HCT116 (cell line): ENCODE measurements around the gene AGAP1. TPM values are rescaled to one million over a fixed set of nuclear protein-coding genes. Genes with fewer than 3 reads are reported as not detected.

Experiments
- ATAC-seq: fragments of 200-7000 bp; cut with Tn5 transposase; 2 replicates; pipeline ENCODE4 v1.9.1; 2020; ENCODE audit warnings: mild to moderate bottlenecking, moderate library complexity
- BruUV-seq: library from RNA; stranded (reverse); fragments of 400-500 nt; replicated peaks from 2 replicates; lab custom pipeline; 2021; lab: Mats Ljungman, UMichigan
- CTCF ChIA-PET: fragments of 300-600 bp; sonication (Branson Sonifier 250); formaldehyde crosslinking; loops from one replicate; lab custom pipeline; 2021; ENCODE audit warnings: antibody characterized with exemption; lab: Charles Lee
- POLR2A ChIA-PET: fragments of 300-600, 350-600 bp; sonication (Branson Sonifier 250); formaldehyde crosslinking; loops from one replicate; lab custom pipeline; 2021; ENCODE audit warnings: antibody characterized with exemption; lab: Charles Lee
- RAD21 ChIA-PET, 2 experiments: fragments of 300-600 bp; sonication (Branson Sonifier 250); formaldehyde crosslinking; loops; one replicate each; lab custom pipeline; 2023; ENCODE audit warnings: low total read pairs in 2 of 2; ENCODE audit not compliant: uncharacterized antibody in 2 of 2, unreplicated experiment in 2 of 2, low non-redundant PET in 1 of 2; lab: Charles Lee
- DNase-seq: peaks from one replicate; pipeline ENCODE4 v3.0.0-alpha.2; 2010; ENCODE audit warnings: low read depth, low spot score
- H2AFZ ChIP-seq: fragments of 200-600 bp; shearing (Covaris generic), sonication (generic); 2 replicates; pipeline ENCODE4 v1.6.1; 2017; ENCODE audit warnings: low read depth, mixed run types, mixed read lengths, antibody characterized with exemption, low read length; ENCODE audit not compliant: poor library complexity, severe bottlenecking
- H3K27ac ChIP-seq: 2 replicates; pipeline ENCODE4 v1.5.1; 2012; ENCODE audit warnings: low read depth, low read length
- H3K27me3 ChIP-seq: fragments of 200-600 bp; sonication (generic); 2 replicates; pipeline ENCODE4 v1.6.1; 2016; ENCODE audit warnings: mixed run types, low read length, mixed read lengths; ENCODE audit not compliant: insufficient read depth
- H3K36me3 ChIP-seq, 2 experiments: fragments of 200-500 bp in 1 of 2; fragments of 200-600 bp in 1 of 2; sonication (Bioruptor generic) in 1 of 2; sonication (generic) in 1 of 2; 2 replicates each; pipeline versions ENCODE4 v1.5.1 to v1.6.1; 2014 to 2016; ENCODE audit warnings: low read length in 2 of 2, inconsistent platforms in 1 of 2, mixed read lengths in 1 of 2, mixed run types in 1 of 2; ENCODE audit not compliant: insufficient read depth in 2 of 2, control insufficient read depth in 1 of 2
- H3K4me1 ChIP-seq, 2 experiments: fragments of 200-600 bp in 1 of 2; sonication (generic) in 1 of 2; 2 replicates each; pipeline versions ENCODE4 v1.5.1 to v1.6.1; 2012 to 2017; ENCODE audit warnings: low read length in 2 of 2, inconsistent platforms in 1 of 2, mild to moderate bottlenecking in 1 of 2, mixed read lengths in 1 of 2, mixed run types in 1 of 2, moderate library complexity in 1 of 2; ENCODE audit not compliant: insufficient read depth in 2 of 2, control insufficient read depth in 1 of 2
- H3K4me2 ChIP-seq: fragments of 200-600 bp; sonication (generic); 2 replicates; pipeline ENCODE4 v1.6.1; 2017; ENCODE audit warnings: mixed run types, low read length, mixed read lengths
- H3K4me3 ChIP-seq, 2 experiments: fragments of 200-600 bp in 1 of 2; sonication (generic) in 1 of 2; replicated peaks in 1 of 2; 2 replicates each; pipeline ENCODE4 v1.5.1; 2011 to 2016; ENCODE audit warnings: low read length in 2 of 2, control low read depth in 1 of 2, low read depth in 1 of 2, mild to moderate bottlenecking in 1 of 2, mixed read lengths in 1 of 2, mixed run types in 1 of 2
- H3K79me2 ChIP-seq: fragments of 200-600 bp; sonication (generic); 2 replicates; pipeline ENCODE4 v1.6.1; 2017; ENCODE audit warnings: mild to moderate bottlenecking, mixed run types, low read length, moderate library complexity, mixed read lengths; ENCODE audit not compliant: insufficient read depth
- H3K9ac ChIP-seq: fragments of 200-600 bp; sonication (generic); 2 replicates; pipeline ENCODE4 v1.6.1; 2016; ENCODE audit warnings: low read length, mixed read lengths
- H3K9me2 ChIP-seq: fragments of 200-600 bp; sonication (generic), shearing (Covaris generic); 2 replicates; pipeline ENCODE4 v1.6.1; 2017; ENCODE audit warnings: mixed run types, mild to moderate bottlenecking, moderate library complexity; ENCODE audit not compliant: insufficient read depth
- H3K9me3 ChIP-seq, 2 experiments: fragments of 200-500 bp in 1 of 2; fragments of 200-600 bp in 1 of 2; sonication (Bioruptor generic) in 1 of 2; sonication (generic) in 1 of 2; 2 replicates each; pipeline ENCODE4 v1.6.1; 2014 to 2017; ENCODE audit warnings: low read length in 2 of 2, mixed read lengths in 2 of 2, inconsistent platforms in 1 of 2, low read depth in 1 of 2, mild to moderate bottlenecking in 1 of 2, mixed run types in 1 of 2, moderate library complexity in 1 of 2; ENCODE audit not compliant: control insufficient read depth in 1 of 2, insufficient read depth in 1 of 2
- H4K20me1 ChIP-seq: fragments of 200-600 bp; sonication (generic), shearing (Covaris generic); 2 replicates; pipeline ENCODE4 v1.6.1; 2017; ENCODE audit warnings: mixed run types, mild to moderate bottlenecking, moderate library complexity; ENCODE audit not compliant: insufficient read depth
- CEBPB ChIP-seq: IDR thresholded peaks from 2 replicates; pipeline ENCODE4 v1.6.1; 2012; ENCODE audit warnings: low read depth
- EZH2 ChIP-seq: fragments of 200-600 bp; sonication (generic); IDR thresholded peaks from 2 replicates; pipeline ENCODE4 v1.6.1; 2017; ENCODE audit warnings: antibody characterized with exemption, mixed run types
- FOSL1 ChIP-seq: IDR thresholded peaks from 2 replicates; pipeline ENCODE4 v1.6.1; 2012; ENCODE audit warnings: low read depth
- MAX ChIP-seq: IDR thresholded peaks from 2 replicates; pipeline ENCODE4 v1.6.1; 2012
- POLR2AphosphoS5 ChIP-seq: IDR thresholded peaks from 2 replicates; pipeline ENCODE4 v1.6.1; 2011; ENCODE audit warnings: mild to moderate bottlenecking, low read depth, low read length, moderate library complexity
- SIN3A ChIP-seq: IDR thresholded peaks from 2 replicates; pipeline ENCODE4 v1.6.1; 2012; ENCODE audit warnings: low read depth
- SP1 ChIP-seq: IDR thresholded peaks from 2 replicates; pipeline ENCODE4 v1.6.1; 2012; ENCODE audit warnings: low read depth
- SRF ChIP-seq: IDR thresholded peaks from 2 replicates; pipeline ENCODE4 v1.6.1; 2012; ENCODE audit warnings: low read depth
- TCF7L2 ChIP-seq: IDR thresholded peaks from 2 replicates; pipeline ENCODE4 v1.7.0; 2011; ENCODE audit warnings: borderline replicate concordance, inconsistent platforms; ENCODE audit not compliant: insufficient read depth, insufficient read length; ENCODE audit errors: extremely low read depth
- ZFX ChIP-seq: fragments of 450-650 bp; IDR thresholded peaks from 2 replicates; pipeline ENCODE4 v1.6.1; 2017
- intact Hi-C: fragments of 100-400 bp; cut with micrococcal nuclease; formaldehyde crosslinking; loops from 2 replicates; pipeline ENCODE4 v1.10.0; 2022
- total RNA-seq: library from RNA; stranded (reverse); gene quantifications from one replicate; pipeline ENCODE4 v1.2.1, GENCODE V29; 2021; ENCODE audit not compliant: unreplicated experiment
- TF ChIP-seq, protein P1 (sequence below): IDR thresholded peaks from 2 replicates; pipeline ENCODE4 v1.6.1; 2012

The AGAP1 gene
- total RNA-seq, 1 experiment from 2014 or later: 43.8 TPM

DNA sequence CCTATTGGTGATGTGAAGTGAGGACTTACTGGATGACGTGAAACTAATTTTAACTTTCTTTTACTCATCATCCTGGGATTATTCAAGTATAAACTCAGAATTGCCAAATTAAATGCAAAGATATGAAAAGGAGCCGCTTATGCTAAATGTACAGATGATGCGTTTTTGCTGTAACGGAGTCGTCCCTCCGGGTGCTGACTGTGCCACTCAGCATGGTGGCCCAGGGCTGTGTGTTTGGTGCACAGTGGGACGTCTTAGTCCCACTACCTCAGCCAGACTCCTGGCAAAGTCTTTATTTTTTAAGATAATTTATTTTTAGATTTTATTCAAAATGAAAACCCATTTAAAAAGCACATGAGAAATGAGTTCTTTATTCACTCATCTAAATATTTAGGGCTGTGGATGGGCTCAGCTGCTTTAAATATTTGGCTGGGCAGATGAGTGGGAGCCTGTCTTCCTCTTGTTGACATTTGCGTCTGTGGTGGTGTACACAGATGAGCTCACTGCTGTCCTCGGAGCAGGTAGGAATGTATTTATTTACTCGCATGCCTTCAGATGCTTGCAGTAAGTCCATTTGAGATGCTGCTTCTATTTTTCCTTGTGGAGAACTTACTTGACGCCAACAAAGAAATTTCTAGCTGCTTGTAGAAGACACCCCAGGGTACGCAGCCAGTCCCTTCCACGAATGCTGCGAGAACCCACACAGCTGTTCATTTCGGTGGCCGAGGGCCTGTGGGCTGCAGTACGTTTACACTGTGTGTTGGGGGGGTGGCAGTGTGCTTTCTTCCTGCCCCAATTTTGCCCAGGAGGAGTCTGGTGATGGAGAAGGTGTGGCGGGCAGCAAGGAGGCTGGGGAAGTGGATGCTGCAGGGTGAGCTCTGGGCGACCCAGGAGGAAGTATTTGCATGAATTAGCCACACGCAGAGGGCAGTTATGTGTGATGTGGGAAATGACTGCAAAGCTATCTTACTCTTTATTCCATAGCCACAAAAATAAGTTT lies 105.0 kb downstream of the AGAP1 start:
- no peak for DNase-seq
- TF ChIP-seq, protein P1, sequence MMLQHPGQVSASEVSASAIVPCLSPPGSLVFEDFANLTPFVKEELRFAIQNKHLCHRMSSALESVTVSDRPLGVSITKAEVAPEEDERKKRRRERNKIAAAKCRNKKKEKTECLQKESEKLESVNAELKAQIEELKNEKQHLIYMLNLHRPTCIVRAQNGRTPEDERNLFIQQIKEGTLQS: no peak
- TF ChIP-seq SRF: no peak
- no TSS peak for BruUV-seq
- no peaks in the 10 kb centered on the region for H3K4me1 ChIP-seq
- H3K27ac ChIP-seq: no peak overlapping the region
- H3K9ac ChIP-seq: no peak overlapping the region
- H3K27me3 ChIP-seq: no peaks in the 10 kb centered on the region
- ChIA-PET CTCF (interaction anchor here (1.3 kb wide), 1 partner anchor 147 kb away, joined by 4 read pairs; no protein-coding TSS in a partner anchor), POLR2A (no interaction called here), RAD21 (interaction anchor here in 1 of 2 experiments (0.6 kb wide), 1 partner anchor 8 kb away, joined by 4 read pairs; no protein-coding TSS in a partner anchor)
- no peak for ATAC-seq
- no peak overlapping the region for H3K4me3 ChIP-seq
- H3K79me2 ChIP-seq: peaks cover 90% of the 10 kb centered on the region
- no peak overlapping the region for H2AFZ ChIP-seq
- intact Hi-C loops: no loop called here
- H3K4me2 ChIP-seq: no peak overlapping the region
- no peaks in the 10 kb centered on the region for H3K36me3 ChIP-seq
- peaks cover 18% of the 10 kb centered on the region; the same call in 1 of the 2 replicates for H4K20me1 ChIP-seq
- no peaks in the 10 kb centered on the region for H3K9me3 ChIP-seq
- H3K9me2 ChIP-seq: no peaks in the 10 kb centered on the region

DNA sequence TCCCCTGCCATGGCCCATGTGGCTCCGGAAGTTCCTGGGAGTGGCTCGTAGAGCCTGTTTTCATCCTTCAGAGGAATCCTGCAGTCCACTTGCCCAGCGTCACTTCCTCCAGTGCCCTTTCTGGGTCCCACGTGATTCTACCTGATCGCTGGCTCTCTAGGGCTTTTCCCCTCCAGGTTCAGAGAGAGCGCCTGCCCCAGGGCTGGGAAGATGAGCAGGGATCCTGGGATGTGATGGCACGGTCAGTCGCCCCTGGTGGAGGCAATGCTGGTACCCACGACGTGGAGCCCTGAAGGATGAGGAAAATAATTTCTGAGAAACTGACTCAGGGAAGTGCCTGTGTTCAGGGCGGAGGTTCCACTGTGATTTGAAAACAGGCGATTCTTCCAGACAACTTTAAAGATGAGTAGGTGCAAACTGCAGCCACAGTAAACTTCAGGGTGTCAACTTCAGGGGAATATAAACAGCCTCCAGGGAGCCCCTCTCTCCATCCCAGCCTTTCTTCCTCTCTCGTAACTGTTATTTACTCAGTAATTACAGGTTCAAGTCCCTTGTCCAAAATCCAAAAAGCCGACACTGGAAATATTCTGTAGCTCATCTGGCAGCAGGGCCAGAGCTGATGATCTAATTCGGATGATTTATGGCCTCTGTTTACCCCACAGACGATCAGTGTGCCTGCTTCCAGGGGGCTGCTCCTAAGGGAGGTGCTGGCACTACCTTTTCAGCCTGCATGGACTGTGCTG lies 105.9 kb downstream of the AGAP1 start:
- Histone ChIP-seq H3K9me3 (no peaks in the 10 kb centered on the region), H3K27ac (no peak overlapping the region), H3K9me2 (no peaks in the 10 kb centered on the region), H4K20me1 (peaks cover 12% of the 10 kb centered on the region; the same call in 1 of the 2 replicates), H3K4me2 (no peak overlapping the region), H3K4me3 (no peak overlapping the region), H3K36me3 (no peaks in the 10 kb centered on the region), H3K27me3 (no peaks in the 10 kb centered on the region), H3K4me1 (no peaks in the 10 kb centered on the region), H2AFZ (no peak overlapping the region), H3K9ac (no peak overlapping the region), H3K79me2 (peaks cover 84% of the 10 kb centered on the region)
- CTCF ChIA-PET: no interaction called here
- DNase-seq (no peak), ATAC-seq (no peak)
- TF ChIP-seq EZH2 (no peak), ZFX (no peak), SIN3A (no peak), FOSL1 (no peak), CEBPB (no peak), MAX (no peak), POLR2AphosphoS5 (no peak), TCF7L2 (no peak), SP1 (no peak), SRF (no peak)
- TF ChIP-seq, protein P1: no peak
- no TSS peak for BruUV-seq
- intact Hi-C loops: no loop called here
- RAD21 ChIA-PET: interaction anchor here in 1 of 2 experiments (0.6 kb wide), 1 partner anchor 9 kb away, joined by 4 read pairs; no protein-coding TSS in a partner anchor
- POLR2A ChIA-PET: no interaction called here
